ENCODE data around the gene LEPROT.

LEPROT gene

DNA sequence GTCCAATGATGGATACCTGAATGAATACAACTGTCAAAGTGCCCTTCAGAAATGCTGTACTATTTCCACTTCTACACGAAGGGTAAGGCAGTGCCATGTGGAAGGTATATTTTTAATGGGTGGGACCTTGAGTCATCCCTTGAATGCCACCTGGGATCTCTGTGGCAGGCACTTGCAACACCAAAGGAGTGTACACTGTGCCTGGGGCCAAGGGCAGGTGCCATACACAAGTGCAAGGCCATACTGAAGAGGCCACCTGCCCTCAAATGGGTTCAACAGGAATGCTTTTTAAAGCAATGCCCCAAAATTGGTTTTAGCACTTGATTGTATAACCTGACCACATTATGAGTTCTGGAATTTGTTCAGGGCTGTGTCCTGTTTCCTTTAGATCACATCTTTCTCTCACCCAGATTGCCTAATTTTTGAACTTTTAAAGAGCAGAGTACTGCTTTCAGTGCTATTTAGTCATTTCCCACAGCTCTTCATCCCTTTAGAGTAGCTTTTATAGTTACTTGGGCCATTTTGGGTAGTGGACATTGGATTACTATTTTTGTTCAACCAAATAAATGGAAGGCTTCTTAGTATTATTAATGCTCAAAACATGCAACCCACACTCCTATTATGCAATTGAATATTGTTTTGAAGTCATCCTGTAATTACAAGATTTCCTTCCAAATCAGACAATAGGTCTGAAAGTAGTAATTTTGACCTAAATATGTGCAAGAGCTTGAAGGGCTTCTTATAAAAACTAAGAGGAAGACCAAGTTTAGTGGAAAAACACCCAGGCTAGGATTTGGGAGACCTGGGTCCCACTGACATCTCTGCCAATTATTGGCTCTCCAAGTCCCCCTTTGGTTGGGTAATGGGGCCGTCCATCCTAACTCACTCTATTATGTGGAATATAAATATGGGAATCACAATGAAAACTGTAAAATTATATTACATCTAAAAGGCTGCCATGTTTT is 57.2 kb downstream of the LEPROT start:
- H3K27ac ChIP-seq = no peak overlapping the region
- TF ChIP-seq, protein P1, sequence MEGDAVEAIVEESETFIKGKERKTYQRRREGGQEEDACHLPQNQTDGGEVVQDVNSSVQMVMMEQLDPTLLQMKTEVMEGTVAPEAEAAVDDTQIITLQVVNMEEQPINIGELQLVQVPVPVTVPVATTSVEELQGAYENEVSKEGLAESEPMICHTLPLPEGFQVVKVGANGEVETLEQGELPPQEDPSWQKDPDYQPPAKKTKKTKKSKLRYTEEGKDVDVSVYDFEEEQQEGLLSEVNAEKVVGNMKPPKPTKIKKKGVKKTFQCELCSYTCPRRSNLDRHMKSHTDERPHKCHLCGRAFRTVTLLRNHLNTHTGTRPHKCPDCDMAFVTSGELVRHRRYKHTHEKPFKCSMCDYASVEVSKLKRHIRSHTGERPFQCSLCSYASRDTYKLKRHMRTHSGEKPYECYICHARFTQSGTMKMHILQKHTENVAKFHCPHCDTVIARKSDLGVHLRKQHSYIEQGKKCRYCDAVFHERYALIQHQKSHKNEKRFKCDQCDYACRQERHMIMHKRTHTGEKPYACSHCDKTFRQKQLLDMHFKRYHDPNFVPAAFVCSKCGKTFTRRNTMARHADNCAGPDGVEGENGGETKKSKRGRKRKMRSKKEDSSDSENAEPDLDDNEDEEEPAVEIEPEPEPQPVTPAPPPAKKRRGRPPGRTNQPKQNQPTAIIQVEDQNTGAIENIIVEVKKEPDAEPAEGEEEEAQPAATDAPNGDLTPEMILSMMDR (IDR thresholded peaks at IDR 0.05) = no peak
- TF ChIP-seq ZFX (IDR thresholded peaks at IDR 0.05; ENCODE audit: borderline replicate concordance) = no peak

DNA sequence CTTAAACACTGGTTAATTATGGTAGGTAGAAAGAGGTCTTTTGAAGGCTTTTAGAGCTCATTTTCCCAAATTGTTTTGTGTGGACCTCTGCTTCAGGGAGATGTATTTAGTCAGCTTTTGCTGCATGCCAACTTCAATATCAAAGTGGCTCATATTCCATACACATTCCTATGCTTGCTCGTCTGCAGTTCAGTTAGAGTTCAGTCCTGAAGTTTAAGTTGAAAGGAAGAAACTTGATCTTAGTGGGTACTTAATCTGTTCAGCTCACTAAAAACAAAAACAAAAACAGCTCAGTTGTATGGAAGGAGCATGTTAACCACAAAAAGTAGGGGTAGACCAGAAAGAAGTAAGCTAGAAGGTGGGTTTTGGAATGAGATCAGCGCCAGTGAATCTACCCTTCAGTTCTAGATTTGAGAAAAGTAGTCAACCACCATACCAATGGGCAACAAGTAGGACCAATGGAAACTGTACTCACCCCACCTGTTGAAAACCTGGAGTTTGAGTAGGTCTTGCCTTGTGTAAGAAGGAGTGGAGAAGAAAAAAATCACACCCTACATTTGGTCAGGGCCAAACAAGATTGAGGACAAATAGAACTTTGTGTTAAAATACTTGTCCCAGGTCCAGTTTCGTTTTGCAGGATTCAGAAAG is 58.0 kb downstream of the LEPROT start:
- TF ChIP-seq, protein P1 (IDR thresholded peaks at IDR 0.05) = no peak
- no peak for TF ChIP-seq ZFX (IDR thresholded peaks at IDR 0.05; ENCODE audit: borderline replicate concordance)

DNA sequence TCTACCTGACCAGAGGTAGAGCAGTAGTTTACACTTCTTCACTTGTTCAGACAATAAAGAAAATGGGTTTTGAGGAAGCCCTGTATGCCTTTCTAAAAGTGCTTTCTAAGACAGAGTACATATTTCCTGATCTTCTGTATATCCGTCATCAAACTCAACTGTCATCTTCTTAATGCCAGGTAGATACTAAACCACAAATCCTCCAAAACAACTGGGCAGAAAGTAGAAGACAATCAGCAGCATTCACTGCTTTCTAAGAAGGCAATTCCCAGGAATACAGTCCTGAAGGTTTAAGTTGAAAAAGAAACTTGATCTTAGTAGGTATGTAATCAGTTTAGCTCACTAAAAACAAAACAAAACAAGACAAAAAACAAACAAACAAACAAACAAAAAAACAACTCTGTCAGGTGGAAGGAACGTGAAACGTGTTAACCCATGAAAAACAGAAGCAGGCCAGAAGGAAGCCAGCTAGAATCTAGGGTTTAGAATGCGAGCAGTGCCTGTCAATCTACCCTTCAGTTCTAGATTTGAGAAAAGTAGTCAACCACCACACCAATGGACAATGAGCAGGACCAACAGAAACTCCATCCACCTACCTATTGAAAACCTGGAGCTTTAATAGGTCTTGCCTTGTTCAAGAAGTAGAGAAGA is 59.2 kb downstream of the LEPROT start:
- no peak overlapping the region for H3K27ac ChIP-seq
- TF ChIP-seq ZFX (IDR thresholded peaks at IDR 0.05; ENCODE audit: borderline replicate concordance) = no peak
- TF ChIP-seq, protein P1 (IDR thresholded peaks at IDR 0.05) = no peak

More for the DNA sequence above, 58.0 kb downstream of the LEPROT start:
- no peak overlapping the region for H3K27ac ChIP-seq

DNA sequence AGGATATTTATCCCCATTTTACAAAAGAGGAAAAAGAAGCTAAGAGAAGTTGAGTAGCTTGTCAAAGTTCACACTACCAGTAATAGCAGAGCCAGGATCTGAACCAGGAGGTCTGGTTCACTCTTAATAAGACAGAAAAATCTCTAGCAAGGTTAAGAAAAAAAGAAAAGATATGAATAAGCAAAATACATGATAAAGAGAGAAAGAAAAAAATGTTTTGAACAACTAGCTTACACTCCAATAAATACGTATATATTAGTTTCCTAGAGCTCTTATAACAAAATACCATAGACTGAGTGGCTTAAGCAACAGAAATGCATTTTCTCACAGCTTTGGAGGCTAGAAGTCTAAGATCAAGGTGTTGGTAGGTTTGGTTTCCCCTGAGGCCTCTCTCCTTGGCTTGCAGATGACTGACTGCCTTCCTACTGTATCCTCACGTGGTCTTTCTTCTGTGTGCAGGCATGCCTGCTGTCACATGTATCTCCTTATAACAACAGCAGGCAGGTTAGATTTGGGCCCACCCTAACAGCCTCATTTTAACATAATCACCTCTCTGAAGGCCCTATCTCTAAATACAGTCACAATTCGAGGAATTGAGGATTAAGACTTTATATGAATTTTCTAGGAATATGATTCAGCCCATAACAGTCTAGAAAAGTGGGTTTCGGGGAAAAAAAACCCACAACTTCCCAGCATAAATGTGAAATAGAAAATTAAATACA is 60.4 kb downstream of the LEPROT start:
- no peak overlapping the region for H3K27ac ChIP-seq
- no peak for TF ChIP-seq ZFX (IDR thresholded peaks at IDR 0.05; ENCODE audit: borderline replicate concordance)
- TF ChIP-seq, protein P1 (IDR thresholded peaks at IDR 0.05) = no peak

DNA sequence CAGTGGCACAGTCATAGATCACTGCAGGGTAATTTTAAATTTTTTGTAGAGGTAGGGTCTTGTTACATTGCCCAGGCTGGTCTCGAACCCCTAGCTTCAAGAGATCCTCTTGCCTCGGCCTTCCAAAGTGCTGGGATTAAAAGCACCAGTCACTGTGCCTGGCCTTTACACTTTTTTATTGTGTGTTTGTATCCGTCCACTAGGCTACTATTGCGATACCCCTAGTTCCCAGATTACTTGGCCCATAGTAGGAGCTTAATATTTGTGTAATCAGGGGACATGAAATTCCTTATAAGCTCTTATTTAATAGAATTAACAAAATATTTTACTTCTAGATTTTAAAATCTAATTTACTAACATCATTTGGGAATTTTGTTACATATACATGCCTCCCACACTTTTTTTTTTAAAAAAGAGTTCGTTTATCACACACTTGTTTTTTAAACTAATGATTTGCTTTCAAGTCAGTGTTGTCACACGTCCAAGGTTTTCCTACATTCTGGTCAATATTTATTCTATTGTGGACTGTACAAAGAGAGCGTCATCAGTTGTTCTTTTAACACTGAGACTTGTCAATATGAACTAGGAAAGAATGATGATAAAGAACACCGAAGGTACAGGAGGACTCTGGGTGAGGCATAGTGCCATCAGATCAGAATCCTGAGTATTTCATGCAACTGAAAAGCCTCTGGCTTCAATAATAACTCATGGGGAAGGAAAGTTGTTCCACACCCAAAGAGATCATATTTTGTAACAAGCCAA is 63.7 kb downstream of the LEPROT start:
- no peak overlapping the region for H3K27ac ChIP-seq
- TF ChIP-seq, protein P1 (IDR thresholded peaks at IDR 0.05) = no peak
- no peak for TF ChIP-seq ZFX (IDR thresholded peaks at IDR 0.05; ENCODE audit: borderline replicate concordance)

Measured in 22Rv1 (cell line).